H9 (cell line): ENCODE results near the gene NEUROG1. TPM values are rescaled to one million over a fixed set of nuclear protein-coding genes. Genes with fewer than 3 reads are reported as not detected.

Experiments used
- DNase-seq: peaks from one replicate; pipeline ENCODE4 v3.0.0-alpha.2; 2017
- H2AFZ ChIP-seq: one replicate; pipeline ENCODE4 v1.6.1; 2013; ENCODE audit warnings: mild to moderate bottlenecking, low read length, control low read depth, moderate library complexity
- H2AK5ac ChIP-seq: 2 replicates; pipeline ENCODE4 v1.6.1; 2013; ENCODE audit warnings: low read length, control low read depth, mixed read lengths; ENCODE audit not compliant: insufficient read length
- H2BK120ac ChIP-seq: one replicate; pipeline ENCODE4 v1.6.1; 2013; ENCODE audit warnings: low read depth, mild to moderate bottlenecking, low read length, control low read depth, inconsistent platforms; ENCODE audit not compliant: poor library complexity, severe bottlenecking
- H2BK12ac ChIP-seq: 2 replicates; pipeline ENCODE4 v1.6.1; 2013; ENCODE audit warnings: low read length, control low read depth, mixed read lengths, low read depth; ENCODE audit not compliant: insufficient read length
- H2BK15ac ChIP-seq: 2 replicates; pipeline ENCODE4 v1.6.1; 2013; ENCODE audit warnings: low read depth, low read length, control low read depth
- H2BK20ac ChIP-seq: one replicate; pipeline ENCODE4 v1.6.1; 2013; ENCODE audit warnings: low read depth, mild to moderate bottlenecking, low read length, control low read depth, inconsistent platforms; ENCODE audit not compliant: poor library complexity, severe bottlenecking
- H2BK5ac ChIP-seq: 2 replicates; pipeline ENCODE4 v1.6.1; 2013; ENCODE audit warnings: low read length, control low read depth, mixed read lengths; ENCODE audit not compliant: insufficient read length
- H3K14ac ChIP-seq: 2 replicates; pipeline ENCODE4 v1.6.1; 2013; ENCODE audit warnings: low read length, control low read depth; ENCODE audit not compliant: insufficient read depth
- H3K18ac ChIP-seq: 2 replicates; pipeline ENCODE4 v1.6.1; 2013; ENCODE audit warnings: low read depth, mild to moderate bottlenecking, mixed read lengths, low read length, control low read depth; ENCODE audit not compliant: insufficient read length
- H3K23ac ChIP-seq: 2 replicates; pipeline ENCODE4 v1.6.1; 2013; ENCODE audit warnings: low read length, control low read depth, mixed read lengths, low read depth; ENCODE audit not compliant: insufficient read length
- H3K23me2 ChIP-seq: 2 replicates; pipeline ENCODE4 v1.6.1; 2013; ENCODE audit warnings: low read depth, mild to moderate bottlenecking, mixed read lengths, low read length, control low read depth; ENCODE audit not compliant: insufficient read length, poor library complexity, severe bottlenecking
- H3K27ac ChIP-seq: 2 replicates; pipeline ENCODE4 v1.5.1; 2013; ENCODE audit warnings: low read length, control low read depth, mixed read lengths, low read depth; ENCODE audit not compliant: insufficient read length
- H3K27me3 ChIP-seq: 2 replicates; pipeline ENCODE4 v1.6.1; 2013; ENCODE audit warnings: low read length, control low read depth, inconsistent platforms; ENCODE audit not compliant: insufficient read depth
- H3K4ac ChIP-seq: 2 replicates; pipeline ENCODE4 v1.6.1; 2013; ENCODE audit warnings: low read depth, mild to moderate bottlenecking, control low read depth, inconsistent platforms, low read length, moderate library complexity
- H3K4me1 ChIP-seq: 2 replicates; pipeline ENCODE4 v1.6.1; 2013; ENCODE audit warnings: low read length, control low read depth, inconsistent platforms; ENCODE audit not compliant: insufficient read depth
- H3K4me2 ChIP-seq: 2 replicates; pipeline ENCODE4 v1.6.1; 2013; ENCODE audit warnings: low read length, control low read depth, mixed read lengths; ENCODE audit not compliant: insufficient read length, insufficient read depth
- H3K56ac ChIP-seq: 2 replicates; pipeline ENCODE4 v1.6.1; 2013; ENCODE audit warnings: low read depth, mild to moderate bottlenecking, mixed read lengths, low read length, control low read depth; ENCODE audit not compliant: insufficient read length
- H3K79me1 ChIP-seq: 2 replicates; pipeline ENCODE4 v1.6.1; 2013; ENCODE audit warnings: low read depth, mild to moderate bottlenecking, moderate library complexity, low read length, control low read depth, inconsistent platforms; ENCODE audit not compliant: insufficient read depth, poor library complexity, severe bottlenecking
- H3K79me2 ChIP-seq: 2 replicates; pipeline ENCODE4 v1.6.1; 2013; ENCODE audit warnings: low read length, control low read depth, inconsistent platforms; ENCODE audit not compliant: insufficient read depth
- H3K9ac ChIP-seq: 2 replicates; pipeline ENCODE4 v1.6.1; 2013; ENCODE audit warnings: low read length, control low read depth, mixed read lengths; ENCODE audit not compliant: insufficient read length; ENCODE audit errors: extremely low read depth
- H3K9me3 ChIP-seq: one replicate; pipeline ENCODE4 v1.6.1; 2013; ENCODE audit warnings: low read depth, low read length, inconsistent platforms; ENCODE audit not compliant: control insufficient read depth
- H3T11ph ChIP-seq: one replicate; pipeline ENCODE4 v1.6.1; 2013; ENCODE audit warnings: mild to moderate bottlenecking, low read length, control low read depth, inconsistent platforms
- H4K20me1 ChIP-seq: one replicate; pipeline ENCODE4 v1.6.1; 2013; ENCODE audit not compliant: control insufficient read depth, insufficient read length, insufficient read depth
- H4K5ac ChIP-seq: 2 replicates; pipeline ENCODE4 v1.6.1; 2013; ENCODE audit warnings: low read depth, mild to moderate bottlenecking, mixed read lengths, low read length, control low read depth; ENCODE audit not compliant: insufficient read length
- H4K8ac ChIP-seq: replicated peaks from 2 replicates; pipeline ENCODE4 v1.6.1; 2013; ENCODE audit warnings: low read length, control low read depth, mixed read lengths, low read depth; ENCODE audit not compliant: insufficient read length
- H4K91ac ChIP-seq: 2 replicates; pipeline ENCODE4 v1.6.1; 2013; ENCODE audit warnings: low read depth, mild to moderate bottlenecking, moderate library complexity, mixed read lengths, low read length, control low read depth; ENCODE audit not compliant: insufficient read length
- H3K27ac Mint-ChIP-seq, 3 experiments: 2 replicates in 2 of 3; 3 replicates in 1 of 3; pipeline ENCODE4 v1.8.0; 2020 to 2021; ENCODE audit warnings: mixed read lengths in 3 of 3, mild to moderate bottlenecking in 1 of 3, moderate library complexity in 1 of 3
- H3K27me3 Mint-ChIP-seq: 2 replicates; pipeline ENCODE4 v1.8.0; 2021; ENCODE audit warnings: low read depth, mild to moderate bottlenecking, moderate library complexity, mixed read lengths
- H3K36me3 Mint-ChIP-seq, 3 experiments: 2 replicates in 2 of 3; 3 replicates in 1 of 3; pipeline ENCODE4 v1.8.0; 2020 to 2021; ENCODE audit warnings: low read depth in 3 of 3, mixed read lengths in 3 of 3; ENCODE audit not compliant: insufficient read depth in 1 of 3
- H3K4me1 Mint-ChIP-seq, 2 experiments: 2 replicates each; pipeline ENCODE4 v1.8.0; 2020; ENCODE audit warnings: mixed read lengths in 2 of 2
- H3K4me3 Mint-ChIP-seq, 2 experiments: 2 replicates in 1 of 2; 3 replicates in 1 of 2; pipeline ENCODE4 v1.8.0; 2020 to 2021; ENCODE audit warnings: mild to moderate bottlenecking in 2 of 2, mixed read lengths in 2 of 2, moderate library complexity in 1 of 2
- H3K9me3 Mint-ChIP-seq, 2 experiments: 2 replicates in 1 of 2; 3 replicates in 1 of 2; pipeline ENCODE4 v1.8.0; 2020; ENCODE audit warnings: mild to moderate bottlenecking in 2 of 2, mixed read lengths in 2 of 2, moderate library complexity in 1 of 2
- WGBS: extraction: QIAGEN DNeasy Blood & Tissue Kit; methylation state at CpG from one replicate; pipeline ENCODE4 v1.1.7; 2013; ENCODE audit warnings: missing lambda C conversion rate, low lambda C conversion rate, mixed read lengths; ENCODE audit not compliant: insufficient read length; ENCODE audit errors: extremely low coverage; 5-methylcytosine and 5-hydroxymethylcytosine counted together
- total RNA-seq: library from RNA; stranded (reverse); gene quantifications from 2 replicates; pipeline ENCODE4 v1.2.1, GENCODE V29; 2021
- TF ChIP-seq, protein P1 (sequence below): fragments of 200-600 bp; sonication (generic); conservative IDR thresholded peaks from 3 replicates; pipeline ENCODE4 v1.8.0; 2021; ENCODE audit warnings: antibody characterized with exemption, mild to moderate bottlenecking

The NEUROG1 gene
- total RNA-seq, 1 experiment from 2014 or later = not detected

- no peak for DNase-seq
- Histone ChIP-seq H3K27ac (no peak overlapping the region), H2BK12ac (no peak overlapping the region), H3K23ac (no peak overlapping the region), H4K20me1 (no peaks in the 10 kb centered on the region), H3K27me3 (peaks cover 94% of the 10 kb centered on the region), H3T11ph (no peak overlapping the region), H3K79me1 (no peaks in the 10 kb centered on the region), H3K23me2 (peaks cover 6% of the 10 kb centered on the region), H3K4me1 (no peaks in the 10 kb centered on the region), H2BK120ac (no peak overlapping the region), H2AK5ac (no peak overlapping the region), H4K91ac (no peak overlapping the region), H2BK15ac (no peak overlapping the region), H3K18ac (no peak overlapping the region), H2AFZ (no peak overlapping the region), H2BK5ac (no peak overlapping the region), H3K9me3 (no peaks in the 10 kb centered on the region), H3K4me2 (no peak overlapping the region), H3K56ac (no peak overlapping the region), H4K5ac (no peak overlapping the region), H3K79me2 (no peaks in the 10 kb centered on the region), H3K9ac (no peak overlapping the region), H4K8ac (no peak overlapping the region), H2BK20ac (no peak overlapping the region), H3K4ac (no peak overlapping the region), H3K14ac (no peak overlapping the region)
- Mint-ChIP-seq H3K27ac (no peak overlapping the region), H3K4me3 (no peak overlapping the region; a peak in 1 of 5 replicates), H3K36me3 (no peaks in the 10 kb centered on the region), H3K27me3 (peaks cover 99% of the 10 kb centered on the region), H3K4me1 (peaks cover 34 to 50% of the 10 kb centered on the region in 2 experiments), H3K9me3 (peaks cover 0 to 6% of the 10 kb centered on the region in 2 experiments; a peak in 3 of 5 replicates)
- TF ChIP-seq, protein P1, sequence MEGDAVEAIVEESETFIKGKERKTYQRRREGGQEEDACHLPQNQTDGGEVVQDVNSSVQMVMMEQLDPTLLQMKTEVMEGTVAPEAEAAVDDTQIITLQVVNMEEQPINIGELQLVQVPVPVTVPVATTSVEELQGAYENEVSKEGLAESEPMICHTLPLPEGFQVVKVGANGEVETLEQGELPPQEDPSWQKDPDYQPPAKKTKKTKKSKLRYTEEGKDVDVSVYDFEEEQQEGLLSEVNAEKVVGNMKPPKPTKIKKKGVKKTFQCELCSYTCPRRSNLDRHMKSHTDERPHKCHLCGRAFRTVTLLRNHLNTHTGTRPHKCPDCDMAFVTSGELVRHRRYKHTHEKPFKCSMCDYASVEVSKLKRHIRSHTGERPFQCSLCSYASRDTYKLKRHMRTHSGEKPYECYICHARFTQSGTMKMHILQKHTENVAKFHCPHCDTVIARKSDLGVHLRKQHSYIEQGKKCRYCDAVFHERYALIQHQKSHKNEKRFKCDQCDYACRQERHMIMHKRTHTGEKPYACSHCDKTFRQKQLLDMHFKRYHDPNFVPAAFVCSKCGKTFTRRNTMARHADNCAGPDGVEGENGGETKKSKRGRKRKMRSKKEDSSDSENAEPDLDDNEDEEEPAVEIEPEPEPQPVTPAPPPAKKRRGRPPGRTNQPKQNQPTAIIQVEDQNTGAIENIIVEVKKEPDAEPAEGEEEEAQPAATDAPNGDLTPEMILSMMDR = no peak
- WGBS = no CpG with 5 or more reads among the region's 12 CpGs
Observed at GRCh38 chr5:135546101-135546500, 10.3 kb upstream of the NEUROG1 start.
